Measurements from ENCODE around the gene ICOSLG.
"Not testable (repeated sequence)": the region's sequence is repeated elsewhere in the genome, so short reads cannot be mapped to it uniquely, and the experiment has no call there.

Gene ICOSLG

DNA sequence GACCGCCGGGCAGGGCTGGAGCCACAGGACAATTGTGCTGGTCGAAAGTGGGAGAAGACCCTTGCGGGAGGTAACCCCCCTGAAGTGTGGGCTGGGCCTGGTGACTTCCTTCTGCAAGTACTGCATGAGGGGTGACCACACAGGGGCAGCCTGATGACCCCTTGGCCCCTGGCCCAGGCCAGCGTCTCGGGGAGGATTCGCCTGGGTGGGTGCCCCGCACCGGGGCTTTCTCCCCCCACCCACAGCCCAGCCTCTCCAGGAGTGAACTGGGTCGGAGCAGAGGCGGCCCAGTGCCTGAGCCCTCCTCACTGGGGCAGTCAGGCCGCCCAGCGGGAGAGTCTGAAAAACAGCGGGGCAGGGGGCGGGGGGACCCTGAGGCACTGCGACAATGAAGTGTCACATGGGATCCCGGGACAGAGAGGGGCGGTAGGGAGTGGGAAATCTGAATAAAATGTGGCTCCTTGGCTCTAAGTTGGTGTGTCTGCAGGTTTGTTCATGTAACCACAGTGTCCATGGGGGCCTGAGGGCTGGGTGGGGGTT, 22.5 kb upstream of the ICOSLG start:
- DNase-seq, result no peak

GRCh38 chr21:44262338-44263056, 21.8 kb upstream of the ICOSLG start:
- no peak for DNase-seq

DNA sequence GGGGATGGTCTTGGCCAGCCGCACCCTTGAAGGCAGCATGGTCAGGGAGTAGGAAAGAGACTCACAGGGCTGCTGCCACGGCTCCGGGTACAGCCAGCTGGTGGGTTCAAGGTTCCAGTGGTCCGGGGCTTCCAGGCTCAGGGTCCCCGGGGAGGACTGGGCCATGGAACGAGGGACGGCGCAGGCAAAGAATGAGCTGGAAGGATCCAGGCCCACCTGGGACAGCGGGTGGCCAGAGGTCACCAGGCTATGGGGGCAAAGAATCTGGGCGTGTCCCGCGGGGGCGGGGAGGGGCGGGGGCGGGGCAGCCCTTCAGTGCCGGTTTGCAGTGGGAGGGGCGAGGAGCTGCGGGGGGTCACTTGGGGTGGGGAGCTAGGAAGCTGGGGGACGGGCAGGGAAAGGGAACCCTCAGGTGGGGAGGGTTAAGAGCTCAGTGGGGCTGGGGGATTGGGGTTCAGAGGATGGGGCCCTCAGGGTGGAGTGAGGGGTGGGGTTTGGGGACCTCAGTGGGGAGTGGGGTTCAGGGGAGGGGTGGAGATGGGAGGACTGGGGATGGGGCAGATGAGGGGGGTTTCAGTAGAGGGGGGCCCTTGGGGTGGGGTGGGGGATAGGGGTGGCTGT, 21.0 kb upstream of the ICOSLG start, which contains the start of gene DNMT3L:
DNMT3L (minus strand) TSS at position 223 of the 621 bp plus-strand sequence. CDS start 638 bp downstream, outside the sequence.
- no peak for DNase-seq

DNA sequence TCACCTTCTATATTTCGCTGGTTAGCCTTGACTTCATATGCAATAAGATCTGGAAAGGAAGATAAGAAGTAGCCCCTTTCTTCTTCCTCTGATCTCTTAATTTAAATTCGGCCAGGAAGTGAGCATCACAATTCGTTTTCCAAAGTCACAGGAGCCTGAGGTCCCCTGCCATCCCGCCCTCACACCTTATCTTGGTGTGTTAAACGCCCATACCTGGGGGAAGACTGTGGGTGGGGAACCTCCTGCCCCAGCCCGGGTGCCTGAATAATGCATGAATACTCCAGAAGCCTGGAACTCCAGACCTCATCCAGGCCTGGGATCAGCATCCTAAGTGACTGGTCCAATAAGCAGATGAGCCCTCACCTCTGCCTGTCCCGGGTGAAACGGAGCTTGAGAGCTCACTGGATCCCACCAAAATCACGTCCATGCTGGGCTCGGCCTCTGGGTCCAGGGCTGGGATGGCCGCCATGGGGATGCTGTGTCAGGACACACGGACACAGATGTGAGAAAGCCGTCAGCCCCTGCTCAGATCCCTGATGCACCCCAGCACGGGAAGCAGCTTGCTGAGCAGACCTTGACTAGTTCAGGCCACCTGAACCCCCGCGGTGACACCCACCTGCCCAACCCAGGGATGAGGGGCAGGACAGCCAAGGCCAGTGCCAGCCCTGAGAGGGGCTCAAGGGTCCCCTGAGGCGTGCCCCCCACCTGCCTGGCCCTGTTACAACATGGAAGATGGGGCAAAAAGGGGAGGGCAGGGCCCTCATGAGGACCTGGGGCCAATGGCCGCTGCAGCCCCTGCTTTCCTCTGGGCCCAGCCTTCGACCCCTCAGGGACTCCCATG, 20.3 kb upstream of the ICOSLG start:
- no peak for DNase-seq

DNA sequence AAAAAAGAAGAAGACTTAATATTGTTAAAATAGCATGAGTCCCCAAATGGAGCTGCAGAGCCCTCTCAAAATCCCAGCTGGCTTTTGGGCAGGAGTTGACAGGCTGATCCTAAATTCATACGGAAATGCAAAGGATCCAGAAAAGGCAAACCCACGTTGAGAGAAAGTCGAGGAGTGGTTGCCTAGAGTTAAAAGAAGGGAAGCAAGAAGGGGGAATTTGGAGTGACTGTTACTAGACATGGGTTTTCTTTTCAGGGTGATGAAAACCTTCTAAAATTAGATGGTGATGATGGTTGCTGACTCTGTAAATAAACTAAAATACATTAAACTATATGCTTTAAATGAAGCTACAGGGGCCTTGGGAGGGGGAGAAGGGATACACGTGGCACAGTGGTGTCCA, 19.3 kb upstream of the ICOSLG start:
- DNase-seq, result no peak

DNA sequence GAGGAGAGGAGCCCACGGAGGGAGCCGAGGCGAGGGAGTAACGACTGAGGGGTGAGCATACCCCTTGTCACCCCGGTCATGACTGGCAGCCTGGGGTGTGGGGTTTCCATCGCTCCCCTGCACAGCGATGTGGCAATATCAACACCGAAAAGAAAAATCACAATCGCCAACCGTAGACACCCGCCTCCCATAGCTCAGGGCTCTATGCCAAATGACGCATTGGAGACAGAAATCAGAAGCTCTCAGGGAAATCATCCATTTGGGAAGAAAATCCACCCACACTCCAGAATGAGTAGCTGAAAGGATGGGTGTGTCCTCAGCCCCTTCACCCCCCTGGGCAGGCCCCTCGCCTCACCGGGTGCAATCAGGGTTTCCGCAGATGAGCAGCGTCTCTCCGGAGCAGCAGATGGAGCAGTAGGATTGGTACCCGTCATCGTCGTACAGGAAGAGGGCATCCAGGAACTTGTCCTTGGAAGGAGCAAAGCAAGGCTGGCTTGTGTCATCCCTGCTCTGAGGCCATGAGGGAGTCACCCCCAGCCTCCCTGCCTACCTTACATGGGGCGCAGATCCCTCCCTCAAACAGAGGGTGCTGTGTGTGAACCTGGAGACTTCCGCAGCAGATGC, 18.5 kb upstream of the ICOSLG start:
- DNase-seq, result no peak

GRCh38 chr21:44258056-44258725, 17.4 kb upstream of the ICOSLG start:
- DNase-seq, result no peak

DNA sequence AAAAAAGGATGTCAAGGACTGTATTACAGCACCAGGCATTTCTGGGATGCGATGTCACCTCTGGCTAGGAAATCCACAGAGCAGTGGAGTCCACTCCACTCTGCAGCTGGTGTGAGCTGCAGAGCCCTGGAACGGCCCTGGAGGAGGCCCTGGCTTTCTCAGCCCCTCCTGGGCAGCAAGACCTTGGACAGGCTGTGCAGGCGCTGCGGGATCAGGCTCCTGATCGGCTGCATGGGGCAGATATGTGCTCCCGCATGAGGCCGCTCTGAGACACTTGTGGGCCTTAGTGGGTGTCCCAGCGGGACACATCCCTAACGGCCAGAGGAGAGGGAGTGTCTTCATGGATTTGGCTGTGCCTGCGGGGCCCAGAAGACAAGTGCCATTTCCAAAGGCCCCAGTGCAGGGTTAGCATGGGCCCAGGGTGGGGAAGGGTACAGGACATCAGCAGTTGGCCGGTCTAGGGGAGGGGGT, 14.8 kb upstream of the ICOSLG start:
- DNase-seq, result no peak

DNA sequence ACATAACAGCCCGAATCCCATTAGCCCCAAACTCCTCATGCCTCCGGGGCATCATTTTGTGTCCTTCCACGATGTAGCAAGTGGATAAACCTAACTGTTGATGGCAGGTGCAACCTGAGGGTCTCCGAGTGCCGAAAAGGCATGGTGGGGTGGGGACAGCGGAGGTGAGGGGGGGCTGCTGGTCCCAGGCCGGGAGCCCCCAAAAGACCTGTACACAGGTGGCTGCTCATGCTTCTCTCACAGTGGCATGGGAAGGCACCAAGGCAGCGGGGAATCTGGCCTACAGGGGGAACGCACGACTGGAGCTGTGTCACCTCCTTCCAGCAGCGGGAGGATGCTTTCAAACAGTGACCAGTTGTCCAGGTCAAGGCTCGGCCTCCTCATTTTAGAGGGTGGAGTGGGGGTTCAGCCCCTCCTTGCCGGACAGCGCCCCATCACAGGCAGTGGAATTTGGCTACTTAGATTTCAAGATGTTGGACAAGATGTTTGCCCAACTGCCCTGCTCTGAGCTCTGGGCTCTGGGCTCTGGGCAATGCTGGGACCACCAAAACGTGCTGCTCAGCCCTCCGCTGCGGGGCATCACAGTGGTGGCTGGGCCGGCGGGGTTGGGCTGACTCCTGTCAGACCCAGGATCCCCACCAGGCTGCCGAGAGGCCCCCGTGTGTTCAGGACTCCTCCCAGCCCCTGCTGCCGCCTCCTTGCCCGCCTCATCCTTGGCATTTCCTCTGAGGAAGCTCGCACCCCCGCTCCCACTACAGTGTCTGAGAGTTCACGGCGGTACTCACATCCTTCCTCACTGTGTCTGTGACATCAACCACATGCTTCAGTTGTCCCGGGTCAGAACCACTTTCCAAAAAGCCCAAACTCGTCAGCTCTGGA, 13.3 kb upstream of the ICOSLG start:
- DNase-seq, result no peak

DNA sequence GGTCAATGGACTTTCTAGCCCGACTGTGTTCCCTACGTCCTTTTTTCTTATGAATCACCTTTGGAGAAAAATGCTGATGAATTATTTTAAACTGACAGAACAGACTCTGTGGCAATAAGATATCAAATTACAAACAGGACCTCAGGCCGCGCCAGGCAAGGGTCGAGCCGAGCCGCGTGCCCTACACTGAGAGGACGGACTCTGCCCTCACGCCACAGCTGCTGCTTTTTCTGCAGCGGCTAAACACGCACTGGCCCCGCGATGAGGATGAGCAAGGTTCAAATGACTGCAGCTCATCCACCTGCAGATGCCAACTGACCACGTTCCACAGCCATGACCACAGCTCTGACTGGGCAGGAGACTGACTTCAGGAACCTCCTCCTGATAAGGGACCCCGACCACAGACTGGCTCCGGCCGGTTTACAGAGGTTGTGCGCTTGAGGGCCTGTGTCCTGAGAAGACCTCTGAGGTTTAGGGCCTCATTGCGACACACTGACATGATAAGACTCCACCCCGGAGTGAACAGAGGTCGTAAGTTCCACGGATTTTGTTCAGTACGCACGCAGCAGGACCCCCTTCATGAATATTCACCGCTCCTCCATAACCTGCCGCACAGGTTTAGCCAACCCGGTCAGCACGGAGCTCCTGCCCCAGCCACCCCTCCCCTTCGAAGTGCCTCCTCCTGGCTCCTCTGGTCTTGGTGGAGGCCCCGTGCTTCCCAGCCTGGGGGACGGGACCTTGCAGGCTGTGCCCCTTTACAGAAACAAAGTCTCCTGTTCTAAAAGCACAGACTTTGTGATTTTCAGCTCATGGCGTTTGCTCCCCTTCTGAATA, 8.7 kb upstream of the ICOSLG start:
- DNase-seq, result not testable (repeated sequence)

DNA sequence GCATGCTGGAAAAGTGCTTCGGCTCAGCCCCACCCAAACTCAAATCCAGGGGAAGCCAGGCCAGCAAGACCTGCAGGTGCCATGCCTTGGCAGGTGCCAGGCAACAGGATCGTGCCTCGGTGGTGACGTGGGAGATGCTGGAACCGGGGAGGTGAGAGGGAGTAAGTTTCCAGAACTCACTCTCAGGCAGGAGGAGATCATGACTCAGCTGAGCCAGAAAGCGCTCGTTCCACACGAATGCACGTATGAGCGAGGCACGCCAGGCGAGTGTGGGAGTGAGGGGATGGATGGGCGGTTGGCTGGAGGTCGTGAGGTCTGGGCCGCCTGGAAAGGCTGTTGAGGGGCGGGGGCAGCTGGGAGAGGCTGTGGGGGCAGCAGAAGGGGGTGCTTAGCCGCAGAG, 7.2 kb upstream of the ICOSLG start:
- not testable (repeated sequence) for DNase-seq

- not testable (repeated sequence) for DNase-seq
Measured at GRCh38 chr21:44243980-44244379, 3.2 kb upstream of the ICOSLG start.

DNA sequence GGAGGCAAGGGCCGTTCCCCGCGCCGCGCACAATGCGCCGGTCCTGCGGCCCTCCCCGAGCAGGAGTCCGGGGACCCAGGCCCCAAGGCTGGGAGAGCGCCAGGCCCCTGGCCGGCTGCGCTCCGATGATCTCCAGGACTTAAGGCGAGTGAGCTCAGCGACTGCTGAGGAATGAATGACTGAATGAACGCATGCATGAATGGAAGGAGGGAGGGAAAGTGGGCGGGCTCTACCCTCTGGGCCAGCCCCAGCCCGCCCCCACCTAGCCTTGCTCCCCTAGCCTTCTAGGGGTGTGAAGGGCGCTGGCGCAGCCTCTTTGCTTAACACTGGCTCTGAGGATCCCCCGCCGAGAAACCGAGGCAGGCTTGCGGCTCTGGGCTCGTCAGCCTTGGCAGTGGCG, 538 bp upstream of the ICOSLG start:
- DNase-seq, result not testable (repeated sequence)

GRCh38 chr21:44240353-44240752, 390 bp downstream of the ICOSLG start:
- DNase-seq, result not testable (repeated sequence)

- DNase-seq, result not testable (repeated sequence)
Measured at GRCh38 chr21:44229561-44229960, 11.2 kb downstream of the ICOSLG start.

DNA sequence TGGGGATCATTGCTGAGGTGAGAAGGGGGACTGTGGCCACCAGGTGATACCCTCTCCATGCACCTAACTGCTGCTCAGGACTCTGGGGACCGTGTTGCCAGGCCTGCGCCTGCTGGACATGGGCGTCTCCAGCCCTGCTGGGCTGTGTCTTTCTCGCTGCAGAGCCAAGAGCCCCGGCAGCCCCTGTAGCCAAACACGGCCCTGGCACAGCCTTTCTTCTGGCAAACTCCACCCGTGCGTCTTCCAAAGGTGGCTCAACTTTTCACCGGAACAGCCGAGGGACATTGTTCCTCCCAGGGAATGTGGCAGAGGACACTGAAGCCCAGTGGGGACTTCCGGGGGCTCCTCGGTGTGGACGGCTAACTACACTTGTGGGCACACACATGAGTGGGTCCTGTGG, 12.6 kb downstream of the ICOSLG start:
- DNase-seq, result not testable (repeated sequence)

DNA sequence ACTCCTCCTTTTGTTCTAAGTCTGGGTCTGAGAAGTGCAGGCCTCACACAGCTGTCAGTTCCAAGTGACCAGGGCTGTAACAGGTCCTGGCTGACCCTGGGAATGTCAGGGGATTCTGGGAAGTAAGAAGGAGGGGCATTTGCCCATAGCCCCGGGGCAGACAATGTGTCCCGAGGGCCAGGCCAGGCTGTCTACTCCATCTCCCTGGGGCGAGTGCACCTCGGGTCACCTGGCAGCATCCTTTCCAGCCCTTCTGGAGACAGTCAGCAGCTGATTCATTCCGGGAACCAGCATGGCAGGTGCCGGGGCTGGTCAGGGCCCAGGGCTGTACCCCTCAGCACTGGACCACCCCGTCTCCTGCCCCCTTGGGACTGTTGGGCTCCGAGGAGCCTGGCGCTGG, 13.1 kb downstream of the ICOSLG start:
- not testable (repeated sequence) for DNase-seq

- not testable (repeated sequence) for DNase-seq
Measured at GRCh38 chr21:44225605-44226004, 15.1 kb downstream of the ICOSLG start.

DNA sequence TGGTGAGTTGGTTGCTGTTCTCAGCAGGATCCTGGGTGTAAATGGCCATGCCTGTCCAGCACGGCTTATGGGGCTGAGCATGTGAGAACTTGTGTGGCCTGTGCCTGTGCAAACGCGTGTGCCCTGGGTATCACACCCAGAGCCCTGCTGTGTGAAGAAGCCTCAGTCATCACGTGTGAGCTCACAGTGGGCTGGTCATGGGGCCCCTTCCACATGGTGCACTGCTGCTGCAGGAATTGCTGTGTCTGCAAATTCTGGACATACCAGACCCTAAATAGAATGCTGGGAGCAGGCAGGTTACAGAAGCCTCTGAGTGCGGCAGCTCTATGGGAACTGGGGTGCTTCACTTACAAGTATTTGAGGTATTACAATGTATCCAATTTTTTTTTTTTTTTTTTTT, 17.4 kb downstream of the ICOSLG start:
- not testable (repeated sequence) for DNase-seq

- DNase-seq, result not testable (repeated sequence)
Measured at GRCh38 chr21:44220674-44221073, 20.1 kb downstream of the ICOSLG start.
